Suprapubic skin (tissue), 4 donors: ENCODE results near the gene ITPKB. TPM values are rescaled to one million over a fixed set of nuclear protein-coding genes. Genes with fewer than 3 reads are reported as not detected.

Experiments
- DNase-seq, 2 donors: peaks; one replicate each; pipeline ENCODE4 v3.0.0-alpha.2; 2019; ENCODE audit warnings: low spot score in 2 of 2
- H3K27ac ChIP-seq: fragments of 200-600 bp; sonication (generic); one replicate; pipeline ENCODE4 v1.5.1; 2019
- H3K27me3 ChIP-seq: fragments of 200-600 bp; sonication (generic); one replicate; pipeline ENCODE4 v1.5.1; 2019
- H3K36me3 ChIP-seq: fragments of 200-600 bp; sonication (generic); one replicate; pipeline ENCODE4 v1.5.1; 2019
- H3K4me1 ChIP-seq: fragments of 200-600 bp; sonication (generic); one replicate; pipeline ENCODE4 v1.5.1; 2019
- H3K4me3 ChIP-seq: fragments of 200-600 bp; sonication (generic); one replicate; pipeline ENCODE4 v1.5.1; 2019; ENCODE audit warnings: mild to moderate bottlenecking
- H3K9me3 ChIP-seq: fragments of 200-600 bp; sonication (generic); one replicate; pipeline ENCODE4 v1.5.1; 2019
- CTCF ChIP-seq, 2 donors: fragments of 200-600 bp in 1 of 2; fragments of 450-650 bp in 1 of 2; sonication (generic) in 1 of 2; IDR thresholded peaks; one replicate each; pipeline ENCODE4 v1.5.1; 2016 to 2019; ENCODE audit warnings: antibody characterized with exemption in 2 of 2, mild to moderate bottlenecking in 1 of 2, moderate library complexity in 1 of 2
- EP300 ChIP-seq: sonication (generic); formaldehyde crosslinking; IDR thresholded peaks from one replicate; pipeline ENCODE4 v1.6.1; 2017; ENCODE audit warnings: antibody characterized with exemption
- POLR2A ChIP-seq, 2 donors: fragments of 450-650 bp; IDR thresholded peaks; one replicate each; pipeline ENCODE4 v1.6.1; 2017; ENCODE audit warnings: antibody characterized with exemption in 2 of 2, mild to moderate bottlenecking in 2 of 2, moderate library complexity in 2 of 2
- POLR2AphosphoS5 ChIP-seq, 3 donors: sonication (generic); formaldehyde crosslinking; IDR thresholded peaks; one replicate each; pipeline ENCODE4 v1.6.1; 2017; ENCODE audit warnings: antibody characterized with exemption in 3 of 3
- WGBS: methylation state at CpG from one replicate; pipeline ENCODE4 v1.1.5; 2018; 5-methylcytosine and 5-hydroxymethylcytosine counted together
- total RNA-seq, 4 donors: library from RNA; depleted of rRNA; stranded (reverse); fragments of >200 nt; gene quantifications; one replicate each; pipeline ENCODE4 v1.1.0, GENCODE V29; 2016

ITPKB gene
- total RNA-seq, 4 donors from 2014 or later = 31.0 to 39.0 (median 35.3) TPM

GRCh38 chr1:226784081-226785049 lies 45.3 kb upstream of the ITPKB start:
- no peak for DNase-seq
- Histone ChIP-seq H3K4me1 (peaks cover 3% of the 10 kb centered on the region), H3K4me3 (no peak overlapping the region), H3K27me3 (no peaks in the 10 kb centered on the region), H3K9me3 (no peaks in the 10 kb centered on the region), H3K27ac (no peak overlapping the region), H3K36me3 (no peaks in the 10 kb centered on the region)
- WGBS = 71% methylated on average over 19 of the region's 19 CpGs
- TF ChIP-seq CTCF (IDR thresholded peaks at IDR 0.05) = no peak
- TF ChIP-seq EP300 = no peak
- TF ChIP-seq POLR2A (IDR thresholded peaks at IDR 0.05) = no peak
- TF ChIP-seq POLR2AphosphoS5 (IDR thresholded peaks at IDR 0.05) = no peak

- H3K27me3 ChIP-seq = no peaks in the 10 kb centered on the region
- H3K36me3 ChIP-seq = no peaks in the 10 kb centered on the region
- peaks cover 16% of the 10 kb centered on the region for H3K4me1 ChIP-seq
- no peaks in the 10 kb centered on the region for H3K9me3 ChIP-seq
- DNase-seq = no peak
- no peak overlapping the region for H3K4me3 ChIP-seq
- TF ChIP-seq CTCF (IDR thresholded peaks at IDR 0.05) (no peak), POLR2A (IDR thresholded peaks at IDR 0.05) (no peak), EP300 (no peak), POLR2AphosphoS5 (IDR thresholded peaks at IDR 0.05) (no peak)
- WGBS = 90% methylated on average over 4 of the region's 4 CpGs
- H3K27ac ChIP-seq = no peak overlapping the region
Measured at GRCh38 chr1:226782845-226783601, 43.9 kb upstream of the ITPKB start.

- no peak for DNase-seq
- H3K9me3 ChIP-seq = no peaks in the 10 kb centered on the region
- H3K36me3 ChIP-seq = no peaks in the 10 kb centered on the region
- peaks cover 20% of the 10 kb centered on the region for H3K4me1 ChIP-seq
- 96% methylated on average over 7 of the region's 7 CpGs for WGBS
- TF ChIP-seq POLR2A (IDR thresholded peaks at IDR 0.05) (no peak), POLR2AphosphoS5 (IDR thresholded peaks at IDR 0.05) (no peak), EP300 (no peak), CTCF (IDR thresholded peaks at IDR 0.05) (no peak)
- no peak overlapping the region for H3K27ac ChIP-seq
- H3K27me3 ChIP-seq = no peaks in the 10 kb centered on the region
- H3K4me3 ChIP-seq = no peak overlapping the region
Measured at GRCh38 chr1:226781937-226782609, 43.0 kb upstream of the ITPKB start.

GRCh38 chr1:226779561-226779960 lies 40.5 kb upstream of the ITPKB start:
- 78% methylated on average over 8 of the region's 10 CpGs for WGBS
- no peaks in the 10 kb centered on the region for H3K9me3 ChIP-seq
- no peaks in the 10 kb centered on the region for H3K36me3 ChIP-seq
- peaks cover 20% of the 10 kb centered on the region for H3K4me1 ChIP-seq
- TF ChIP-seq POLR2A (IDR thresholded peaks at IDR 0.05) (no peak), POLR2AphosphoS5 (IDR thresholded peaks at IDR 0.05) (no peak), CTCF (IDR thresholded peaks at IDR 0.05) (no peak), EP300 (no peak)
- no peak overlapping the region for H3K4me3 ChIP-seq
- DNase-seq = no peak
- no peaks in the 10 kb centered on the region for H3K27me3 ChIP-seq
- H3K27ac ChIP-seq = no peak overlapping the region
